ENCODE results near the gene CMSS1.

Gene CMSS1

DNA sequence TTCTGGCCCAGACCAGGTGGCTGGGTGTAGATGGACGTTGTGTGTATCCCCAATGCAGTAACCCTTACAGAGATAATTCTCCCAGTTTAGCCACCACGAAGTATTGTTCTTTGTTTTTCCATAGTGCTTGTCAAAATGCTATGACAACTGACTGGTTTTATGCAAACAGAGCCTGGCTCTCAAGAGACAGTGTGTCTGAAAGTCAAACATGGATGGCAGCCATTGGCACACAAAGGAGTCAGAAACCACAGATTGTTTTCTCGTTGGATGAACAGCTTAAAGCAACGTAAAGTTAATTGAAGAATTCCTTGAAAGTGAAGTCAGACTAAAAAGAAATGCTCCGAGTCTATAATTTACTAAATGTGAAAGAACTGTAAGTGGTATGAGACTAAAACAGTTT lies 205.5 kb downstream of the CMSS1 start:
- TF ChIP-seq, protein P1, sequence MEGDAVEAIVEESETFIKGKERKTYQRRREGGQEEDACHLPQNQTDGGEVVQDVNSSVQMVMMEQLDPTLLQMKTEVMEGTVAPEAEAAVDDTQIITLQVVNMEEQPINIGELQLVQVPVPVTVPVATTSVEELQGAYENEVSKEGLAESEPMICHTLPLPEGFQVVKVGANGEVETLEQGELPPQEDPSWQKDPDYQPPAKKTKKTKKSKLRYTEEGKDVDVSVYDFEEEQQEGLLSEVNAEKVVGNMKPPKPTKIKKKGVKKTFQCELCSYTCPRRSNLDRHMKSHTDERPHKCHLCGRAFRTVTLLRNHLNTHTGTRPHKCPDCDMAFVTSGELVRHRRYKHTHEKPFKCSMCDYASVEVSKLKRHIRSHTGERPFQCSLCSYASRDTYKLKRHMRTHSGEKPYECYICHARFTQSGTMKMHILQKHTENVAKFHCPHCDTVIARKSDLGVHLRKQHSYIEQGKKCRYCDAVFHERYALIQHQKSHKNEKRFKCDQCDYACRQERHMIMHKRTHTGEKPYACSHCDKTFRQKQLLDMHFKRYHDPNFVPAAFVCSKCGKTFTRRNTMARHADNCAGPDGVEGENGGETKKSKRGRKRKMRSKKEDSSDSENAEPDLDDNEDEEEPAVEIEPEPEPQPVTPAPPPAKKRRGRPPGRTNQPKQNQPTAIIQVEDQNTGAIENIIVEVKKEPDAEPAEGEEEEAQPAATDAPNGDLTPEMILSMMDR (IDR thresholded peaks at IDR 0.05; ENCODE audit: low read depth, low read length): no peak
- no peak for DNase-seq (ENCODE audit: extremely low read depth, low read depth)

DNA sequence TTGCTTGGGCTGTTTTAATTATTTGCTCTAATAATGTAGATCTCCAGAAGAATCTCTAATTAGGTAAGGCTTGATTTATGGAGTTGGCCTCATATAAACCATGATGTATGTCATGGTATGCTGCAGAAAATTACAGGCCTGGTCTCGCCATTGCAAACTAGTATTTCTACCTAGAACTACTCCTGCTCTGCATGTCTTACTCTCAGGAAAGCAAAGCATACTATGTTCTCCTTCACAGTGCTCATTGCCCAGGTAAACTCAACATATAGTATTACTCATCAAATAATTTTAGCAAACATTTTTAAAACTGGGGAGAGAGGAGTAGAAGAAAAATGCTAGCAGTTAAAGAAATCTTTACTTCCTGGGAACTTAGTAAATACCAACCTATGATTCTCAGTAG lies 205.9 kb downstream of the CMSS1 start:
- DNase-seq (ENCODE audit: extremely low read depth, low read depth): no peak
- TF ChIP-seq, protein P1 (IDR thresholded peaks at IDR 0.05; ENCODE audit: low read depth, low read length): no peak

DNA sequence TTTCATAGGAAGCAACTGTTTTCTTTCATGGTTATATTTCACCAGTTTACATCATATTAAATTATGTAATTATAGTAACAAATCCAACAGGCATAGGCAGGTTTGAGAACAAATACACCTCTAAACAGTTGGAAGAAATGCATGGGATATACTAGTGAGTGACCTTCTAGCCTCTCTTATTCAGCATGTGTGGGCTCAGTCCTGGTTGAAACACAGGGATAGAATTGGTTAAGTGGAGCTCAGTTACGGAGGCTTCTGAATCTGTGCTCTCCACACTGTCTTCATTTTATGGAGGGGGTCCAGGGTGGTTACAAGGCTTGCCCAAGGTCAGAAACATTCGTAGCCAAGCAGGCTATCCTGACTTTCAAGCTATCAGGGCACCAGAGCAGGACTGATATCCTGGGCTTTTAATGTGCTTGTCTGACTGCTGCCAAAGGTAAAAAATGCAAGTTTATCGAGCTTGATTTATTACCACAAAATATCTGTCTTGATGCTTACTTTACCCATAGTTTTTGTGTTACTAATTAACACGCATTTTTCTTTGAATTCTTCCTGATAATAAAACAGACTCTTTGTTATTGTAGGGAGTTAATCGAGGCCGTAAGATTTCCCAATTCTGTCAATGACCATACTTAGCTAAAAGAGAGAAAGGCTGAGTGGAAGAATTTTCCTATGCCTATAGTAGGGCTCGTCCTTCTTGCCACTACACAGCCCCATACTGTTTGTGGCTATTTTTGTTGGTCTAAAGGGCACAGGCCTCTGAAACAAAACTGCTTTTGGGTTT lies 207.1 kb downstream of the CMSS1 start:
- no peak for DNase-seq (ENCODE audit: extremely low read depth, low read depth)
- TF ChIP-seq, protein P1 (IDR thresholded peaks at IDR 0.05; ENCODE audit: low read depth, low read length): no peak

DNA sequence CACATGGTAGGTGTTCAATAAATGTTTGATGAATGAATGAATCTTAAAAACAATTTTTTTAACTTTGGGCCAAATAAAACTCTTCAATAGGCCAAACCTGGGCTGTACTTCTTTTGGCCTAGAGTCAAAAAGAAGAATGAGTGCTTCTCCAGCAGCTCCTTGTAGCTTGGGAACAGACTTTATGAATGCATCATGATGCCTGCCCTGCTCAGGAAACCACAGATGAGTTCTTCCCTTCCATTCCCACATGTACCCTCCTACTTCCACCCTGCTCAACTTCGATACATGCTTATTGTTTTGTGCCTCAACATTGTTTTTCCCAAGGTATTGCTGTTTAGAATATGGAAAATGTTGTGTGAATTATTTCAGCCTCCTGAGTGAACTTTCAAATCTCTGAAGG lies 209.7 kb downstream of the CMSS1 start:
- TF ChIP-seq, protein P1 (IDR thresholded peaks at IDR 0.05; ENCODE audit: low read depth, low read length): no peak
- no peak for DNase-seq (ENCODE audit: extremely low read depth, low read depth)

DNA sequence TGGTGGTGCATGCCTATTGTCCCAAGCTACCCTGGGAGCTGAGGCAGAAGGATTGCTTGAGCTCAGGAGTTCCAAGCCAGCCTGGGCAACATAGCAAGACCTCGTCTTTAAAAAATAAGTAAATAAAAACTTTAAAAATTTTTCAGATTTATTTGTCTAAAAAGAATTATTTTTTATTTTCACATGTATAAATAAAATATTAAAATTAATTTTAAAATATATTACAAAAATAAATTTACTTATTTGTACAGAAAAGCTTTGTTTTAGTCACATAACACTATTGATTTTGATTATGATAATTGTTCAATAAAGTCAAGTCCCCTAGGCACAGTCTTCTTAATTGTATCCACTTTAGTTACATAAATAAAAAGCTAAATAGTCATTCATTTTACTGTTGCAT lies 211.4 kb downstream of the CMSS1 start:
- no peak for DNase-seq (ENCODE audit: extremely low read depth, low read depth)
- TF ChIP-seq, protein P1 (IDR thresholded peaks at IDR 0.05; ENCODE audit: low read depth, low read length): no peak

DNA sequence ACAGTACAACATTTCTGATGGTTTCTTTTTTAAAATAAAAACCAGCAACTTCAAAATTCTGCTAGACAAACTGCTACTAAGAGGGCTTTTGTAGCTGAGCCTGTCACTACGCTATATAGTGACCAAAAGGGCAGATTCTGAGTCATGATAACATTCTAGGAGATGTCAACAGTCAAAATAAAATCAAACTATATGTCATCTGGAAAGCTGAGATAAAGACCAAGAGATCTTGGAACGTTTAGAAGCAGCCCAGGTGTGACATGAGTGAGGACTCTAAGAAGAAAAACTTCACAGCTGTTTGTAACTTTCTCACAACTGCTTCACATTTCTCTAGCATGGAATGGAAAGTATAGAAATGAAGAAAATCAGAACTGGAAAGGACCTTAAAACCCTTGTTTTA lies 212.0 kb downstream of the CMSS1 start:
- no peak for DNase-seq (ENCODE audit: extremely low read depth, low read depth)
- TF ChIP-seq, protein P1 (IDR thresholded peaks at IDR 0.05; ENCODE audit: low read depth, low read length): no peak

DNA sequence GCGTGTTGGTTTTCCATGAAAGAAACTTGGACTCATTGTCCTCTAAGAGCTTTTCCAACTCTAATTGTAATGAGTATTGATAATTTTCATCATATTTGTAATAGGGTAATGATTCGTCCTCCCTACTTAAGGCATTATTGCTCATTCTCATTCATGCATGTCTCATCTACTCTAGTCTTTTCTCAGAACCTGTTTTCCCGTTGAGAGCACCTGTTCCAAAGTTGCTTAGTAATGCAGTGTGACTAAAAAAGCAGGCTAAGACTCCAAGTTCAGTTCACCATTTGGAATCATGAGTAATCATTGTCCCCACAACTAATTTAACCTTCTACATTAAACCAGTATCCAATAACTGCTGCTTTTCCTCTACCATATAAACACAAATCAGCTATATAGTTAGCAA lies 212.7 kb downstream of the CMSS1 start:
- DNase-seq (ENCODE audit: extremely low read depth, low read depth): no peak
- TF ChIP-seq, protein P1 (IDR thresholded peaks at IDR 0.05; ENCODE audit: low read depth, low read length): no peak

Data from AG09319 (cell line).